Bronchial epithelial cell (primary cell): Measurements from ENCODE around the gene COL21A1. TPM values are rescaled to one million over a fixed set of nuclear protein-coding genes. Genes with fewer than 3 reads are reported as not detected.

Experiments used
- DNase-seq: peaks from one replicate; pipeline ENCODE4 v3.0.0-alpha.2; 2010; ENCODE audit warnings: low read depth
- FAIRE-seq: peaks from 2 replicates; lab custom pipeline; 2011; peaks lifted over from hg19 to GRCh38; lab: Jason Lieb, UNC
- H3K27me3 ChIP-seq: 2 replicates; pipeline ENCODE4 v1.5.1; 2011; ENCODE audit warnings: low read length; ENCODE audit not compliant: control insufficient read depth, insufficient read depth
- H3K36me3 ChIP-seq: 2 replicates; pipeline ENCODE4 v1.5.1; 2011; ENCODE audit warnings: low read length; ENCODE audit not compliant: control insufficient read depth, insufficient read depth
- H3K4me3 ChIP-seq: 2 replicates; pipeline ENCODE4 v1.5.1; 2011; ENCODE audit warnings: mild to moderate bottlenecking, low read depth, low read length, control low read depth
- total RNA-seq: library from RNA; depleted of rRNA; stranded (reverse); fragments of >200 nt; gene quantifications from 2 replicates; pipeline ENCODE4 v1.2.1, GENCODE V29; 2014
- TF ChIP-seq, protein P1 (sequence below): IDR thresholded peaks from 2 replicates; pipeline ENCODE4 v1.5.1; 2011; ENCODE audit warnings: mild to moderate bottlenecking, moderate library complexity, low read length, control low read depth, inconsistent platforms; ENCODE audit not compliant: insufficient read depth, severe bottlenecking

The COL21A1 gene
- 8.2 and 18.6 TPM in 2 replicates for total RNA-seq

DNA sequence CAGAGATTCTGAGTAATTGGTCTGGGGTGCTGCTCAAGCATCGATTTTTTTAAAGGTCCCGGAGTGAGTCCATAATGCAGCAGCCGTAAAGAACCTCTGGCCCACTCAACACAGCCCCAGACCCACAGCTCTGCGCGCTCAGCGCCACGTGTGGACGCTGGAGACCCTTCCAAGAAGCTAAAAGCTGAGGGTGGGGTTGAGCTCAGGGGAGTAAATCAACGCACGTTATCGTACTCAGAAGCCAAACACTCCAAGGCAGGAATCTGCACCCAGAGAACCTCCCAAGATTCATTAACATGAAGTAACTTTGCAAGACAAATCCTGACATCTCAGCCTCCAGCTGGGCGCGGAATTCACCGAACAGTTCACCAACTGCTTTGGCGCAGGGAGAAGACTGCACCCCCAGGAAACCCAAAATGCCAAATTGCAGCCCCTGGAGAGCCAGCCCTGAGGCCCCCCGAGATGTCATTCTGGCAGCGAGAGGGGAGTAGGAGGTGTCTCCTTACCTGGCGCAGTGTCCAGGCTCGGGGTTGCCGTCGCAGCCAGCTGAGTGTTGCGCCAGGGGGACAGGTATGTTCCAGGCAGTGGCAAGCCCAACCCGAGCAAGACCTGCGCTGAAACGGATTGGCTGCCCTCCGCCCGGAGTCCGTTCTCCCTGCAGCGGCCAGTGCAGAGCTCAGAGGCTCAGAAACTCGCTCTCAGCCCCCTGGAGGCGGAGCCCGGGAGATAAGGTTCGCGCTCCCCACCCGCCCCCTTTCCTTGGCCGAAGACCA lies at the start of gene COL21A1:
Gene COL21A1 (minus strand): TSS at position 700 of the 773 bp plus-strand sequence. CDS start 64,962 bp downstream, outside the sequence.
- no peaks in the 10 kb centered on the region for H3K27me3 ChIP-seq
- DNase-seq (no peak), FAIRE-seq (no peak)
- H3K4me3 ChIP-seq = peak within 1 kb of the TSS; percentile 47
- TF ChIP-seq, protein P1, sequence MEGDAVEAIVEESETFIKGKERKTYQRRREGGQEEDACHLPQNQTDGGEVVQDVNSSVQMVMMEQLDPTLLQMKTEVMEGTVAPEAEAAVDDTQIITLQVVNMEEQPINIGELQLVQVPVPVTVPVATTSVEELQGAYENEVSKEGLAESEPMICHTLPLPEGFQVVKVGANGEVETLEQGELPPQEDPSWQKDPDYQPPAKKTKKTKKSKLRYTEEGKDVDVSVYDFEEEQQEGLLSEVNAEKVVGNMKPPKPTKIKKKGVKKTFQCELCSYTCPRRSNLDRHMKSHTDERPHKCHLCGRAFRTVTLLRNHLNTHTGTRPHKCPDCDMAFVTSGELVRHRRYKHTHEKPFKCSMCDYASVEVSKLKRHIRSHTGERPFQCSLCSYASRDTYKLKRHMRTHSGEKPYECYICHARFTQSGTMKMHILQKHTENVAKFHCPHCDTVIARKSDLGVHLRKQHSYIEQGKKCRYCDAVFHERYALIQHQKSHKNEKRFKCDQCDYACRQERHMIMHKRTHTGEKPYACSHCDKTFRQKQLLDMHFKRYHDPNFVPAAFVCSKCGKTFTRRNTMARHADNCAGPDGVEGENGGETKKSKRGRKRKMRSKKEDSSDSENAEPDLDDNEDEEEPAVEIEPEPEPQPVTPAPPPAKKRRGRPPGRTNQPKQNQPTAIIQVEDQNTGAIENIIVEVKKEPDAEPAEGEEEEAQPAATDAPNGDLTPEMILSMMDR = peak; percentile 32
- H3K36me3 ChIP-seq = no peaks in the 10 kb centered on the region

DNA sequence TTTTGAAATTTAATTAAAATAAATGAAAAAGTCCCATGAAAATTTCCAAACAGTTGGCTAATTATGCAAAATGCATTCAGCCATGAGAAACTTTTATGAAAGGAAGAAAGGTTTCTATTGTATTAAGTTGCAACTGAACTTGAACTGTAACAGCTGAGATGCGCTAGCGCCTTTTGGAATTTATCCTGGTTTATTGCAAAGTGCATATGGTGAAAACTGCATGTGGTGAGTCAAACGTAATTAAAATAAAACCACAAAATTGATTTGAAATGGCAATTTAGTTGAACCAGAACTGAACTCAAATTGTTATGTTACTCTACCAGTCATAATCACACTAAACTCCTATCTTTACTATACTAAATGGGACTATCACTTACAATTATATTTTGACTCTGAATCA lies 46.4 kb upstream of the COL21A1 start:
- H3K4me3 ChIP-seq = no peak overlapping the region
- TF ChIP-seq, protein P1 = no peak
- no peak for FAIRE-seq
- DNase-seq = no peak
- no peaks in the 10 kb centered on the region for H3K36me3 ChIP-seq
- H3K27me3 ChIP-seq = no peaks in the 10 kb centered on the region

DNA sequence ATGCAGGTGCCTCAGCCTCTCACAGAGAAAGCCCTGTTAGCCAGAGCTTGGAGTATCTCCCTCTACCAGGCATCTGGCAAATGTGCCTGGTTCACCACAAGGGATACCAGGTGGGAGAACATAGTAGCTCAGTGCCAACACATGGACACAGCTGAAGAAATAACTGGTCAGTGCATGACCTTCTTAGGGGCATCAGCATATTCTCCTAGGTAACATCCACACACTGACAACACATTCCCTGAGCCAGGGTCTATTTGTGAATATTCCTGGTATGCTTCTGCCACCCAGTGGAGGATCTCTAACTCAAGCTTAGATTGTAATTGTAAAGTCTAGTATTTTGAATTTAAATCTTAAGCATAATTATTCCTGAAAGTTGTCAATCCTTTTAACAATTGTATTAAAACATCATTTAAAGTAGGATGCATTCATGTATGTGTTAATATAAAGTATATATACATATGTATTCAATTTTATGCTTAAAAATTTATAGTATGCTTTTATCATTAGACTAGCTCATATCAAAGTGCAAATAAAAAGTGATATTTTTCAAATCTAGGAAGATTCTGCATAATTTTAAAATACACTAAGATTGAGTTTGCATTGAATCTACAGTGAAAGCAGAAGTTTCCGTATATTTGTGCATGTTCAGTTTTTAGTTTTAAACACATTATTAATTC lies 45.3 kb upstream of the COL21A1 start:
- H3K27me3 ChIP-seq = no peaks in the 10 kb centered on the region
- FAIRE-seq (peak; percentile 73), DNase-seq (peak; percentile 55)
- no peak overlapping the region for H3K4me3 ChIP-seq
- TF ChIP-seq, protein P1 = peak; percentile 44
- H3K36me3 ChIP-seq = no peaks in the 10 kb centered on the region

DNA sequence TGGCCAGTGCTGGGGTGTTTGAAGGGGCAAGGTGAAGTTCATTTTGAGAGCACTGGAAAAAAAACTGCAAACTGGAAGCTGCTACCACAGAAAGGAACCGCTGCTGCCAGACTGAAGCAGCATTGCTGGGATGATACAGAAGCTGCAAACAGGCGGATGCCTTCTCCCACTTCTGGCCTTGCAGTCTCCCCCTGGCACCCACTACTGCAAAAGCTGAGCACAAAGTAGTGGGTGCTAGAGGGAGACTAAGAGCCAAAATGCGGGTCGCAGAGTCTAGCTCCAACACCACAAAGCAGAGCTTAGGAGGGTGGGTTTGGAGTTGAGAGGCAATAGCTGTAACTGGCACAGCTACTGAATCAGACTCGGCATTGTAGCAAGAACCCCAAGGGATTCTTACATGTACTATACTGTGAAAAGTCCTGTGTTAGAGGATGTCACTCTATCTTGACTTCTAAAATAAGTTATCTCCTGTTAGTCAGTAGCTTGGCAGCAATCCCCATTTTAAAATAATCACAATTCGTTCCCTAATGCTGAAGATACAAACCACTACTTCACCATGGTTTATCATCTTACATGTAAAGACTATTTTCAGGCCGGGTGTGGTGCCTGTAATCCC lies 44.0 kb upstream of the COL21A1 start:
- no peaks in the 10 kb centered on the region for H3K36me3 ChIP-seq
- TF ChIP-seq, protein P1 = no peak
- H3K27me3 ChIP-seq = no peaks in the 10 kb centered on the region
- FAIRE-seq (no peak), DNase-seq (no peak)
- H3K4me3 ChIP-seq = no peak overlapping the region

DNA sequence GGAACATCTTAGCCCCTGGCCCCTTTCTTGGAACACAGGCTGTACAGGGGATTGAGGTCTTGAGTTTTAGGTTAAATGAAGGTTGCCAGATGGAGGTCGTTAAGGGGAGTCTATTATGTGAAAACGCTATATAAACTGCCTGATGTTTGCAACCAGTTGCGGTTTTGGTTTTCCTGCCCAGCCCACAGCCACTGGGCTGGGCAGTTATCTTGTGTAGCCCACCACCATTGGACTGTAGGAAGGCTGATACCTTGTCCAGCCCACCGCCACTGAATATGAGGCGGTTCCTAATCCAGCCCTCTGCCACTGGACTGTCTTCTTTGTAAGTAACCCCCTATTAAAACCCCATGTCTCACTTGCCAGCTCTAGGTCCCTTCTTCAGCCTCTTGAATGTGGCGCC lies 42.3 kb upstream of the COL21A1 start:
- H3K4me3 ChIP-seq = no peak overlapping the region
- no peaks in the 10 kb centered on the region for H3K36me3 ChIP-seq
- TF ChIP-seq, protein P1 = no peak
- DNase-seq (no peak), FAIRE-seq (no peak)
- H3K27me3 ChIP-seq = no peaks in the 10 kb centered on the region
